Gastrocnemius medialis (tissue), 4 donors: ENCODE data around the gene ARAP2.

Experiments used
- POLR2A ChIP-seq, 2 donors: fragments of 450-650 bp; IDR thresholded peaks; one replicate each; pipeline ENCODE4 v1.6.1; 2017; ENCODE audit warnings: antibody characterized with exemption in 2 of 2, mild to moderate bottlenecking in 2 of 2, moderate library complexity in 2 of 2
- TF ChIP-seq, protein P1 (sequence below), 5 experiments: fragments of 450-650 bp in 3 of 5; fragments of 200-600 bp in 2 of 5; sonication (generic) in 2 of 5; IDR thresholded peaks in 4 of 5; conservative IDR thresholded peaks in 1 of 5; 1 replicate in 4 of 5; 2 replicates in 1 of 5; pipeline ENCODE4 v1.5.1; 2016 to 2019; ENCODE audit warnings: antibody characterized with exemption in 5 of 5, mild to moderate bottlenecking in 3 of 5, moderate library complexity in 3 of 5

DNA sequence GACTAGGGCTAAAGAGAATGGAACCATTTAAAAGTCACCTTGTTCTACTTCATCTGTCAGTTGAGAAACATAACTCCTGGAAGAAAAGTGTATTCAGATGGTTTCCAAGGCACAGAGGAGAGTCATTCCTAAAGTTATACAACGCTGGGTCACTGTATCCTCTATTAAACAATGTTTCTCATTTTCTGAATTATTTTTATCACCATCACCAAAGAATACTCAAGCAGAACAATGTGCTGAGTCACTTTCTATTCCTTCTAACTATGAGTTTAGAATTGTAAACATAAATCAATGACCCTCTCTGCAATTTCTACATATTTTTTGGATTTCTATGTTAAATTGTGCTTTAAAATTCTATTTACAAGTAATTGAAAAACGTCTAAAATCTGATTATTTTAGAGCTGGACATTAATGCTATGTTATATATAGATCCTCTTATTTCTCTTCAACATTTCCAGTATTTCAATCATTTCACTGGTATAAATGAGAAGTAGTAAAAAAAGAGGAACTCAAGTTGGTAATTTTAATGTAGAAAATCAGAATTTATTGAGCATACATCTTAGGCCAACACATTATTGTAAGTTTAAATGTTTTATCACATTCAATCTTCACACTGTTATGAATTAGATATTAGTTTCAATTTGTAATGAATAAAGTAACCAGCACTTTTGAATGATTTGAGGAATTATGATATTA is 44.6 kb upstream of the ARAP2 start:
- TF ChIP-seq, protein P1, sequence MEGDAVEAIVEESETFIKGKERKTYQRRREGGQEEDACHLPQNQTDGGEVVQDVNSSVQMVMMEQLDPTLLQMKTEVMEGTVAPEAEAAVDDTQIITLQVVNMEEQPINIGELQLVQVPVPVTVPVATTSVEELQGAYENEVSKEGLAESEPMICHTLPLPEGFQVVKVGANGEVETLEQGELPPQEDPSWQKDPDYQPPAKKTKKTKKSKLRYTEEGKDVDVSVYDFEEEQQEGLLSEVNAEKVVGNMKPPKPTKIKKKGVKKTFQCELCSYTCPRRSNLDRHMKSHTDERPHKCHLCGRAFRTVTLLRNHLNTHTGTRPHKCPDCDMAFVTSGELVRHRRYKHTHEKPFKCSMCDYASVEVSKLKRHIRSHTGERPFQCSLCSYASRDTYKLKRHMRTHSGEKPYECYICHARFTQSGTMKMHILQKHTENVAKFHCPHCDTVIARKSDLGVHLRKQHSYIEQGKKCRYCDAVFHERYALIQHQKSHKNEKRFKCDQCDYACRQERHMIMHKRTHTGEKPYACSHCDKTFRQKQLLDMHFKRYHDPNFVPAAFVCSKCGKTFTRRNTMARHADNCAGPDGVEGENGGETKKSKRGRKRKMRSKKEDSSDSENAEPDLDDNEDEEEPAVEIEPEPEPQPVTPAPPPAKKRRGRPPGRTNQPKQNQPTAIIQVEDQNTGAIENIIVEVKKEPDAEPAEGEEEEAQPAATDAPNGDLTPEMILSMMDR (IDR thresholded peaks at IDR 0.05 in 4 of 5, conservative IDR thresholded peaks at IDR 0.05 in 1 of 5): no peak
- no peak for TF ChIP-seq POLR2A (IDR thresholded peaks at IDR 0.05)
